ENCODE results near the gene TAS2R3.
"Not testable (repeated sequence)": the region's sequence is repeated elsewhere in the genome, so short reads cannot be mapped to it uniquely, and the experiment has no call there.

Gene TAS2R3

GRCh38 chr7:141763797-141764196, at the start of gene TAS2R3:
TSS of gene TAS2R3 (plus strand) at chr7:141764097. CDS start at chr7:141764159, 62 bp downstream.
- no peak for DNase-seq

- no peak for DNase-seq
Measured at GRCh38 chr7:141714571-141714970, 49.3 kb upstream of the TAS2R3 start.

- no peak for DNase-seq
Measured at GRCh38 chr7:141715018-141715417, 48.9 kb upstream of the TAS2R3 start.

GRCh38 chr7:141715794-141716689, 47.9 kb upstream of the TAS2R3 start:
- no peak for DNase-seq

DNA sequence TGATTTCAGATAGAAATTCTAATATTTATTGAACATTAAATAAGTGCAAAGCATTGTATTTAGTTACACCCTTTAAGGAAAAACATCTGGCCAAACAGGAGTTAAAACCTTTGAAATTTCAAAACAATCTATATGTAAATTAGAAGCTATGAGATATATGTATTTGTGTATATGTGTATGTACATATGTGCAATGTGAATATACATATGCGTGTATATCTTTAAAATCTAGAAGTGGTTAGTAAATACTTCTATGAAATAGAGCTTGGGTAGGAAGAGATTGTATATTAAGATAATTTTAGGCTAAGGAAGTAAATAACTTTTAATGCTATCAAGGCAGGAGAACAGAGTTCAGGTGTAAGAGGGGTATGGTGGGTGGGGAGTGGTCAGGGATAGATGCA, 46.4 kb upstream of the TAS2R3 start:
- DNase-seq: no peak

DNA sequence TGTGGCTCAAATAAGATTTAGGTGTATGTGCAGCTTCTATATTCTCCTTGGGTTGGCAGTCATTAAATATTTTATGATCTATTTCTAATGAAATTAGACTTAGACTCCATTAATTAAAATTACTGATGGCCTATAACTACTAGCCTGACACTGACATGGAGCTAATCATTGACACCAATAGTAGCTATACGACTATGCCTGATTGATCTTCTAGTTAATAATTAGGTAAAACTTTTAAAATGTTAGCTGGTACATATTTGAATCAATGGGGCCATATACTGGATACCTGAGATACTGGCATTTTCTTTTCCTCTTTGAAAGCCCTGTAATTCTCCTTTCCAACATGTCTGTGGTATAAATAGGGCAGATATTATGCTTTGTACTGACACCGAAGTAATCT, 41.4 kb upstream of the TAS2R3 start:
- no peak for DNase-seq

GRCh38 chr7:141729020-141729419, 34.9 kb upstream of the TAS2R3 start:
- no peak for DNase-seq

DNA sequence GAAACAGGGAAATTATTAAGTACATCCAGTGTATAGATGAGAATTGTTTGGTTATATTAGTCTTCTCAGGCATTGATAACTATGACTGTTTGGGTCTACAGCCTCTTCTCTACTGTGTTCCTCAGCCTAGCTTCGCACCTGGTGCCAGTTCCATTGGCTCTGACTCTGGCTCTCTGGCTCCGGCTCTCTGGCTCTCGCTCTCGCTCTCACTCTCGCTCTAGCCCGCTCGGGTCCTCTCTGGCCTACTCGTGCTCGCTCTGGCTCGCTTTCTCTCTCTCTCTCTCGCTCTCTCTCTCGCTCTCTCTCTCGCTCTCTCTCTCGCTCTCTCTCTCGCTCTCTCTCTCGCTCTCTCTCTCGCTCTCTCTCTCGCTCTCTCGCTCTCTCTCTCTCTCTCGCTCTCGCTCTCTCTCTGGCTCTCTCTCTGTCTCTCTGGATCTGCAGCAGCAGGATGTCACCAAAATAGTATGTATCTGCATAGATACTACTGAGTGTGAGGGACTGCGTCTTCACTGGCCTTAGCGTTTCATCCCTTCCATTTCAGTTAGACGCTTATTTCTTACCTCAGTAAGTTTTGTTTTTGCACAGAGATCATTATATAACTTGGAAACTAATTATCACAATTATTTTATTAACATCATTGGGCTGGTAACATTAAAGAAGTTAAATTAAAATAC, 32.3 kb upstream of the TAS2R3 start:
- DNase-seq: no peak

- DNase-seq: no peak
Measured at GRCh38 chr7:141737118-141737835, 26.6 kb upstream of the TAS2R3 start.

DNA sequence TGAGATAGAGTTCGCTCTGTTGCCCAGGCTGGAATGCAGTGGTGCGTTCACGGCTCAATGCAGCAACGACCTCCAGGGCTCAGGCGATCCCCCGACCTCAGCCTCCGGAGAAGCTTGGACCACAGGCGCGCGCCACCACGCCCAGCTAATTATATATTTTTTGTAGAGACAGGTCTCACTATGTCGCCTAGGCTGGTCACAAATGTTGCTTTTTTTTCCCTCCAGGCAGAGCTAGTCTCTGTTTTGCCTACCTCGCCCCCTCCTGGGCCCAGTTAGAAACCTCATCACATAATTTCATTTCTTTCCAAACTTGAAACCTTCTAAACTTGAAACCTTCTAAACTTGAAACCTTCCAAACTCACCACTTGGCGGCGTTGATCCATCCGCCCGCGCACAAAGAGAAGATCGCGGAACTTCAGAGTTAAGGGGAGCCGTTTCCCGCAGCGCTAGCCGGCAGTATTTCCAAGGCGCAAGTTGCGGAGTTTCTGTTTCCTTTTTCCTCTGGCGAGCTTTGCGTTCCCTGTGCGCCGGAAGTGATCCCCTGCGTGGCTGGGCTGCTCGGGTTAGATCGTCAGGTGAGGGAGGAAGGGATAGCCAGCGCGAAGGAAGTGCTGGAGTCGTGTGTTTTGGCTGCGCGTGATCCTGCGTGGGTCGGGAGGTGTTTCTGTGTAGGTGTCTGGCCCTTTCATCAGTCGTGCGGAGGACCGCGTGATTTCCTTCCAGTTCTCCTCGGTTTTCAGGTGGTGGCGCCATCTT, 25.9 kb upstream of the TAS2R3 start, which contains the start of gene SSBP1:
SSBP1 (plus strand) TSS at position 523 of the 756 bp plus-strand sequence. CDS start 809 bp downstream, outside the sequence.
- DNase-seq: peak; percentile 95

- DNase-seq: no peak
Measured at GRCh38 chr7:141738592-141739013, 25.3 kb upstream of the TAS2R3 start.

DNA sequence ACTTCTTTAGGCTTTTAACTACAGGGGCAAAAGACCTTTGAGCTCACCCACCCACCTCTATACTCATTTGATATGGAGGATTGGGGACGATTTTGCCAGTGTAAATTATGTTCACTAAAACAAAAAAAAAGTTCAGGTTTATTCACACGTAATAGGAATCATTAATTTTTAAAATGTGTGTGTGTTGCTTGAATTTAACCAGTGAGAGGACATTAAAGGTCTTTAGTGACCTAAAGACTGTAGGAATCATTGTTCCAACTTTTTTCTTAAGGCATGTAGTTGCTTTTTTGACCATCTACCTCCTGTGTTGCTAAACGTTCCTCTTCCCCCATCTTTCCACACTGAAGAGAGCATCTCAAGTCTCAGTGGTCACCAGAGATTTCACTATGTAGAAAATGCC, 24.6 kb upstream of the TAS2R3 start:
- DNase-seq: no peak

- DNase-seq: no peak
Measured at GRCh38 chr7:141742229-141742628, 21.7 kb upstream of the TAS2R3 start.

GRCh38 chr7:141744131-141744530, 19.8 kb upstream of the TAS2R3 start:
- DNase-seq: no peak

DNA sequence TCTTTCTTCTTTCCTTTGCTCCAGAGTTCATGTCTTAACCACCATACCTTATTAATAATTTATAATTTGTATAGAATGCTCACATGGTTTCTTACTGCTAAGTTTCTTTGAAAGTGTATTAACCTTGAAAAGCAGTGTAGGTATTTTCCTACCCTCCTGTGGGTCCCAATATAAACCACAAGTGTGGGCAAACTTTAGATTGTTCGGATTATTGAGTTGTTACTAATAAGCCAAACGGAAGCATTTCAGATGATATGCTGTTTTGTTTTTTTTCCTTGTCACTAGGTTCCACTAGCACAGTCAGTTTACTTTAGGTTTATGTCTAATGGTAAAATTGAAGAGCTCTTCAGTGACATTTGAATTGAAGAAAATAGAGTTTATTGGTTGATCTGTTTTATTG, 15.5 kb upstream of the TAS2R3 start:
- DNase-seq: no peak

- DNase-seq: not testable (repeated sequence)
Measured at GRCh38 chr7:141751904-141752303, 12.0 kb upstream of the TAS2R3 start.

DNA sequence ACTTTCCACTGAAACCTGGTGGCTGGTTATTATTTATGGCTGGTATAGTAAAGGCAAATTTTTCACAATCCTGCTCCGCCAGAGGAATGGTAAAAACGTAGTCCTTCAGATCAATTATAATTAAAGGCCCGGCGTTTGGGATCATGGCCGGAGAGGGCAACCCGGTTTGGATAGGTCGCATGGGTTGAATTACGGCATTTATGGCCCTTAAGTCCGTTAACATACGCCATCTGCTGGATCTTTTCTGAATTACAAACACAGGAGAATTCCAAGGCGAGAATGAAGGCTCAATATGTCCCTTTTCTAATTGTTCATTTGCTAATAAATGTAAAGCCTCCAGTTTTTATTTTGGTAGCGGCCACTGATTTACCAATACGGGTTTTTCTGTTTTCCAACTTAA, 11.3 kb upstream of the TAS2R3 start:
- no peak for DNase-seq

GRCh38 chr7:141754939-141755338, 9.0 kb upstream of the TAS2R3 start:
- no peak for DNase-seq

DNA sequence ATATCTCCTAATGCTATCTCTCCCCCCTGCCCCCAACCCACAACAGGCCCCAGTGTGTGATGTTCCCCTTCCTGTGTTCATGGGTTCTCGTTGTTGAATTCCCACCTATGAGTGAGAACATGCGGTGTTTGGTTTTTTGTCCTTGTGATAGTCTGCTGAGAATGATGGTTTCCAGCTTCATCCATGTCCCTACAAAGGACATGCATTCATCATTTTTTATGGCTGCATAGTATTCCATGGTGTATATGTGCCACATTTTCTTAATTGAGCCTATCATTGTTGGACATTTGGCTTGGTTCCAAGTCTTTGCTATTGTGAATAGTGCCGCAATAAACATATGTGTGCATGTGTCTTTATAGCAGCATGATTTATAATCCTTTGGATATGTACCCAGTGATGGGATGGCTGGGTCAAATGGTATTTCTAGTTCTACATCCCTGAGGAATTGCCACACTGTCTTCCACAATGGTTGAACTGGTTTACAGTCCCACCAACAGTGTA, 6.2 kb downstream of the TAS2R3 start:
- not testable (repeated sequence) for DNase-seq

GRCh38 chr7:141776374-141776773, 12.5 kb downstream of the TAS2R3 start, which contains the start of gene TAS2R4:
TSS of gene TAS2R4 (plus strand) at chr7:141776674. CDS start at chr7:141778489, 1,815 bp downstream.
- no peak for DNase-seq

GRCh38 chr7:141785706-141786552, 22.0 kb downstream of the TAS2R3 start:
- peak; percentile 8 for DNase-seq
